ENCODE results near the gene GSTK1.
A peak's percentile ranks its signal among the peaks of the same experiment; 100 is the strongest.
"Not testable (repeated sequence)": the region's sequence is repeated elsewhere in the genome, so short reads cannot be mapped to it uniquely, and the experiment has no call there.

GSTK1 gene

DNA sequence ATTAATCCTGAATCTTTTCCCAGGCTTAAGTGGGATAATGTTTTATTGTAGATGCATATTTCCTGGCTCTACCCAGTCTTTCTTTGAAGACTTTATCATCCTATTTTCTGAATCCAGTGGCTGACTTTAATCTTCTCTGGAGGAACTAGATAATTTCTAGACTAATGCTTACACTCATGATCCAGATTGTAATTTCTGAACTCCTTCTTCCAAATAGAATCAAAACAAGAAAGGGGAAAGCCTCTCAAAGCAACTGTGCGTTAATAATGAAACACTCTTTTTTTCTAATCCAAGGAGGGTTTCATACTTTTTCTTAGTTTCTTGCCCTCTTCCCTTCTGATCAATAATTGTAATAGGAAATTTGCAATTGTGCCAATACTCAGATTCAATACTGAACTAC is 8.0 kb downstream of the GSTK1 start:
- DNase-seq (ENCODE audit: low read depth), result no peak

DNA sequence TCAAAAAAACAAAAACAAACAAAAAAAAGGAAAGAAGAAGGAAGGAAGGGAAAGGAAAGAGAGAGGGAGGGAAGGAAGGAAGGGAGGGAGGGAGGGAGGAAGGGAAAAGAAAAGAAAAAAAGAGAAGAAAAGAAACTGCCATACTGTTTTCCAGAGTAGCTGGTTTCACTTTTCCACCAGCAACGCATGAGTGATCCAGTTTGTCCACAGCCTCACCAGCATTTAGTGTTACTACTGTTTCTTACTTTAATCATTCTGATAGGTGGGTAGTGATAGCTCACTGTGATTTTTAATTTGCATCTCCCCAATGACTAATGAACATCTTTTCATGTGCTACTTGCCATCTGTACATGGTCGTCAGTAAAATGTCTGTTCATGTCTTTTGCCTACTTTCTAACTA is 9.6 kb downstream of the GSTK1 start:
- no peak for DNase-seq (ENCODE audit: low read depth)

GRCh38 chr7:143279186-143280098 is 16.2 kb downstream of the GSTK1 start:
- no peak for DNase-seq (ENCODE audit: low read depth)

DNA sequence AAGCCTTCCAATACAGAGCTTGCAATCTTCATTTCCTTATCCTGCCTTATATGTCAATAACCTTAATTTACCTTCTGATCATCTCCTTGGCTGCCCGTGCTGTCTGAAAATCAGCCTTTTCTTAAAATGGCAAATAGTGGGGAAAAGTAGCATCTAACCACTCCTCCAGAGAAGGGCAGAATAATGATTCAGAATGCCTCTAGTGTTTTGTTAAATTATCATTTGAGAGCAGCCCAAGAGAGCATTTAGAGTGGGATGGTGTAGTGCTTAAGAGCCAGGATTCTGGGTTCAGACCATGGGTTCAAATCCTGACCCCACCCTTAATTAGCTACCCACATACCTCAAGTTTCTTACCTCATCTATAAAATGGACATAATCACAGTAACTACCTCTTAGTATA is 16.9 kb downstream of the GSTK1 start:
- no peak for DNase-seq (ENCODE audit: low read depth)

GRCh38 chr7:143280566-143280965 is 17.3 kb downstream of the GSTK1 start:
- DNase-seq (ENCODE audit: low read depth), result no peak

GRCh38 chr7:143281529-143281928 is 18.3 kb downstream of the GSTK1 start:
- no peak for DNase-seq (ENCODE audit: low read depth)

DNA sequence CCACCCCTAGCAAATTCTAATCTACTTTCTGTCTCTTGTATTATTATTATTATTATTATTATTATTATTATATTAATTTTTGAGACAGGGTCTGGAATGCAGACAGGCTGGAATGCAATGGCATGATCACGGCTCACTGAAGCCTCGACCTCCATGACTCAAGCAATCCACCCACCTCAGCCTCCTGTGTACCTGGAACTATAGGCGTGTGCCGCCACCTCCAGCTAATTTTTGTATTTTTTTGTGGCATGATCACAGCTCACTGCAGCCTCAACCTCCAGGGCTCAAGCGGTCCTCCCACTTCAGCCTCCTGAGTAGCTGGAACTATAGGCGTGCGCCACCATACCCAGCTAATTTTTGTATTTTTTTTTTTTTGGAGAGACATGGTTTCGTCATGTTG is 18.9 kb downstream of the GSTK1 start:
- DNase-seq (ENCODE audit: low read depth), result no peak

- no peak for DNase-seq (ENCODE audit: low read depth)
Observed at GRCh38 chr7:143283381-143283780, 20.1 kb downstream of the GSTK1 start.

DNA sequence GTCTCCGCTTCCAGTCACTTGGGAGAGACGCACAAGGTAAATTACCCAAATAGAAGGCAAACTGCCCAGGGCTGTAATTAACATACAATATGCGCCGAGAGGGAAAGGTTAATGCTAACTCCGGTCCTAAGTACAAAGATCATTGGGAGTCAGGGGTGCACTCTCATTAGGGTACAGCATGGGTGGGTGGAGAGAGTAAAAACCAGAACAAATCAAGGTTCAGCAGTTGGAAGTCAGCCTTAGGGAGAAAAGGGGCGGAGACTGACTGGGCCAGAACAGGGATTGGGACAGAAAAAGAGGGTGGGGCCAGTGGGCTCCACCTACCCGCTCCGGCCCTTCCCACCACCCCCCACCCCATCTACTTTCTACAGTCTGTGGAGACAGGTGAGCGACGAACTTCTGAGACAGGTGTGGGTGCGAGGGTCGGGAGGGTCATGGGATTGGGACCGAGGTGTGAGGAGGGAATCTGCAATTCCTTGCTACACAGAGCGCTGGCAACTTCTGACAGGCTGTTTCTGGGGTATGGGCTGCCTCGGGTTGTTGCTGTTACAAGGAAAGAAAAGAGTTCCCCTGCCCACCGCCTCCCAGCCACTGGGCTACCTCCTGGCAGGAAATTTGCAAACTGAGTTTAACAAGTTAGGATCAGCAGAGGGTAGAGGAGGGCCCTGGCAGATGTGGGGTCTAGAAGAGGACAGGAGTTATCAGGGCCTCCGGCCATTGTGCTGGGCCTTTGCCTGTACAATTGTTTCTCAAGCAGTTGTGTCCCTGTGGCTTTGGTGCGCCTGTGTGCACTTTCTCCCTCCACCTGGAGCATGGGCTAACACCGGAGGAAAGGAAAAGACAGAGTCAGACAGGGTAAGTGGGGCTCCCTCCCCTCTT is 21.6 kb downstream of the GSTK1 start, which contains the start of gene TMEM139:
Gene TMEM139, plus strand, starts transcription at position 368 of the 879 bp plus-strand sequence. CDS start 1,000 bp downstream, outside the sequence.
- no peak for DNase-seq (ENCODE audit: low read depth)

DNA sequence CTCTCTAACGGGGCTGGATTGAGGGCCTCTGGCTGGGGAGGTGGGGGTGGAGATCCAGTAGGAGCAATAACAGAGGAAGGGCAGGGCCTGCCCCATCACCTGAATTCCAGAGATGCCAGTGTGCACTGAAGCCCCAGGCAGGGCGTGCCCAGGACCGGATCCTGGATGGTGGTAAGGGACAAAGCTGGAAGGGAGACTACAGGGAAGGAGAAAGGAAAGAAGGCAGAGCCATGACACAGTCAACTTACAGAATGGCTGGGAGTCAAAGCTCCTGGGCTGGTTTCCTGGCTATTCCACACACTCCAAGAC is 22.2 kb downstream of the GSTK1 start:
- no peak for DNase-seq (ENCODE audit: low read depth)

DNA sequence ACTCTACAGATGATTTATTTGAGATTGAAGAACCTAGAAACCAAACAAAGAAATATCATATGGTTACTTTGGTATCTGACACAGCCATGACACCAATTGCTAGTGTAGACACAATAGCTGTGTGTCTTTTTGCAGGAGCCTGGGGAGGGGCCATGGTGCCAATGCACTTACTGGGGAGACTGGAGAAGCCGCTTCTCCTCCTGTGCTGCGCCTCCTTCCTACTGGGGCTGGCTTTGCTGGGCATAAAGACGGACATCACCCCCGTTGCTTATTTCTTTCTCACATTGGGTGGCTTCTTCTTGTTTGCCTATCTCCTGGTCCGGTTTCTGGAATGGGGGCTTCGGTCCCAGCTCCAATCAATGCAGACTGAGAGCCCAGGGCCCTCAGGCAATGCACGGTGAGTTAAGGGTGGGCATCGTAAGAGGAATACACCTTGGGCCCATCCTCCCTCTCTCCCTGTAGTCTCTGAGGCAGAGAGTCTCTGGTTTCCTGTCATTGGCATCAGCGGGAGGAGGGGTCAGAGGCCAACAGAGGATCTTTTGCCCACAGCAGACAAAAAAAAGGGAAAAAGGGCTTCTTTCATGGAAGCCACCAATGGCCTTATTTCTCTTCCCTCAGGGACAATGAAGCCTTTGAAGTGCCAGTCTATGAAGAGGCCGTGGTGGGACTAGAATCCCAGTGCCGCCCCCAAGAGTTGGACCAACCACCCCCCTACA is 22.7 kb downstream of the GSTK1 start:
- DNase-seq (ENCODE audit: low read depth), result no peak

DNA sequence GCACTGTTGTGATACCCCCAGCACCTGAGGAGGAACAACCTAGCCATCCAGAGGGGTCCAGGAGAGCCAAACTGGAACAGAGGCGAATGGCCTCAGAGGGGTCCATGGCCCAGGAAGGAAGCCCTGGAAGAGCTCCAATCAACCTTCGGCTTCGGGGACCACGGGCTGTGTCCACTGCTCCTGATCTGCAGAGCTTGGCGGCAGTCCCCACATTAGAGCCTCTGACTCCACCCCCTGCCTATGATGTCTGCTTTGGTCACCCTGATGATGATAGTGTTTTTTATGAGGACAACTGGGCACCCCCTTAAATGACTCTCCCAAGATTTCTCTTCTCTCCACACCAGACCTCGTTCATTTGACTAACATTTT is 23.3 kb downstream of the GSTK1 start:
- DNase-seq (ENCODE audit: low read depth), result no peak

DNA sequence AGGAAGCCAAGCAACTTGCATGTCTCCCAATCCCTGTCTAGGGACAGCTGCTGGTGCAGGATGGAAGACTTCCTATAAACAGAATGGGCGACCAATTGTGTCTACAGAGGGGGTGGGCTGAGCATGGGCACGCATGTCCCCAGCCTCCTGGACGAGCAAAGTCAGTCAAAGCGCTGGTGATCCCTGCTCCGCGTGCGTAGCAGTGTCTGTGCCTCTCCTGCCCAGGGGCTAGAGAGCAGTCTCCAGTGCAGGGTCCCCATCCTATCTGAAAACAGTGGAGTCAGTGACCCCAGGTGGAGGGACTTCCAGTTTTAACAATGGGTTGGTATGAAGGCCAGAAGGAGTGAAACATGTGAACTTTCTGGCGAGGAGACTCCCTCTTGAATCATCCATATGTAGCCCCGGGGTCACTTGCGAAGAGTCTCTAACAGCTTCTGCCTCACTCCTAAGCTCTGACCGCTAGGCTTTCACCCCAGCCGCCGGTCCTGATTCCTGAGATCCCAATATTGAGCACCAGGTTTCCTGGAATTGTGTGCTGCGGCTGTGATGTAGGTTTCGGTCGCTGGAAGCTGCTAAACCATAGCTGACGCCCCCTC is 24.2 kb downstream of the GSTK1 start:
- no peak for DNase-seq (ENCODE audit: low read depth)

GRCh38 chr7:143287935-143288826 is 24.9 kb downstream of the GSTK1 start, which contains the start of gene CASP2:
Gene CASP2 (plus strand): TSS chr7:143288351. CDS start chr7:143288456, 105 bp downstream.
- peak; percentile 53 for DNase-seq (ENCODE audit: low read depth)

DNA sequence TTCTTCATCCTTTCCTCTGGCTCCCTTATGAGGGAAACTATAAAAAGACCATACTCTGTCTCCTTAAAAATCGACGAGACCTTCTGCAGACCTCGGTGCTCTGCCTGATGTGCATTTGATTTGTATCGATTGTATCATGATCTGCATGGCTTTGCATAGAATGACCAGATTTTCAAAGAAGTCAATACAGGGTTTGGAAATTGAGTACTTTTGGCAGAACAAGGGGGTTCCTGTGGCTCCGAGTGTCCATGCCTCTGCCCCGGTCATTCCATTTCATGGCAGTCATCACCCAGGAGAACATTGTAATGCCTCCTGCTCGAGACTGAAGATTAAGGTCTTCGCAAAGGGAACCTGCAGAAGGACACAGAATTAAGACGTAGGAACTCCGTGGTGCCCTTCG is 25.6 kb downstream of the GSTK1 start:
- no peak for DNase-seq (ENCODE audit: low read depth)

DNA sequence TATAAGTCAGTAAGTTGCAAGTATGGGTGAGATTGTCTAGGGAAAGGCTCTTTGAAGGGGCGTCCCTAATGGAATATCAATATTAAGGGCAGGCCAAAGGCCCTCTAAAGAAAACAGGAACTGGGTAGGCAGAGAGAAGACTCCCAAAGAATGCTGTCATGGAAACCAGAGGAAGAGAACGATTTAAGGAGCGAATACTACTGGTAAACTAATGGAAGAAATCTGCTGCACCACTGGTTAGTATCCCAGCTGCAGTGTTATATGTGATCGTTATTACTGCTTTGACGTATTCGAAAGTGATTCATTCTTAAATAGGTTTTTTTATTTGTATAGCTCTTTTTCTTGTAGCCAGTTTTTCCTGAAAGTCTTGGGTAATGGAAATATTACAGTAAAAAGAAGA is 26.2 kb downstream of the GSTK1 start:
- DNase-seq (ENCODE audit: low read depth), result no peak

GRCh38 chr7:143289888-143290287 is 26.6 kb downstream of the GSTK1 start:
- not testable (repeated sequence) for DNase-seq (ENCODE audit: low read depth)

DNA sequence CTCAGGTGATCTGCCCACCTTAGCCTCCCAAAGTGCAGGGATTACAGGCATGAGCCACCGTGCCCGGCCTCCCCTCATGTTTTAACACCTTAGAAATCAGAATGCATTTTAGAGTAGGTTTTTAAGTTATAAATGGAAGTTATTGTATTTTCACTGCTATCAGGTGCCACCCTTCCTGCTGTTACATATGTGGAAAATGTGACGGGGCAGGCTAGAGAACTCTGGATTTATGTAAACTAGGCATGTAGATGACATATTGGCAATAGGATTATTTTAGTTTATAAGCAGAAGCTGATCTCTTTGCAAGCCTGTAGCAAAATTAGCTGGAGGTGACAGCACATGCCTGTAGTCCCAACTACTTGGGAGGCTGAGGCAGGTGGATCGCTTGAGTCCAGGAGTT is 27.1 kb downstream of the GSTK1 start:
- DNase-seq (ENCODE audit: low read depth), result no peak

GRCh38 chr7:143292876-143293275 is 29.6 kb downstream of the GSTK1 start:
- DNase-seq (ENCODE audit: low read depth), result no peak

- DNase-seq (ENCODE audit: low read depth), result no peak
Observed at GRCh38 chr7:143295870-143296269, 32.6 kb downstream of the GSTK1 start.

GRCh38 chr7:143296686-143297085 is 33.4 kb downstream of the GSTK1 start:
- DNase-seq (ENCODE audit: low read depth), result no peak

Measured in HS-27A (cell line).